Liver (tissue), 9 donors: Measurements from ENCODE around the gene JPH3. TPM values are rescaled to one million over a fixed set of nuclear protein-coding genes. Genes with fewer than 3 reads are reported as not detected.
A peak's percentile ranks its signal among the peaks of the same experiment; 100 is the strongest.

Experiments
- DNase-seq: peaks from one replicate; pipeline ENCODE4 v3.0.0-alpha.2; 2017; ENCODE audit warnings: low spot score
- H3K27ac ChIP-seq, 2 donors: one replicate each; pipeline ENCODE4 v1.7.0; 2013; ENCODE audit warnings: inconsistent platforms in 2 of 2, low read length in 2 of 2, control low read depth in 1 of 2, low read depth in 1 of 2, mild to moderate bottlenecking in 1 of 2
- H3K27me3 ChIP-seq, 4 donors: one replicate each; pipeline versions ENCODE4 v1.6.1 to v1.7.0; 2013; ENCODE audit warnings: low read length in 3 of 4, inconsistent platforms in 1 of 4, mild to moderate bottlenecking in 1 of 4, moderate library complexity in 1 of 4; ENCODE audit not compliant: control insufficient read depth in 4 of 4, insufficient read depth in 4 of 4
- H3K36me3 ChIP-seq, 4 donors: one replicate each; pipeline versions ENCODE4 v1.6.1 to v1.7.0; 2013; ENCODE audit warnings: low read length in 3 of 4, mild to moderate bottlenecking in 3 of 4, low read depth in 1 of 4, moderate library complexity in 1 of 4; ENCODE audit not compliant: control insufficient read depth in 4 of 4, insufficient read depth in 3 of 4
- H3K4me1 ChIP-seq, 4 donors: one replicate each; pipeline versions ENCODE4 v1.6.1 to v1.7.0; 2013; ENCODE audit warnings: low read length in 3 of 4, mild to moderate bottlenecking in 3 of 4, moderate library complexity in 1 of 4; ENCODE audit not compliant: control insufficient read depth in 4 of 4, insufficient read depth in 4 of 4
- H3K4me3 ChIP-seq, 3 donors: one replicate each; pipeline versions ENCODE4 v1.6.1 to v1.7.0; 2013; ENCODE audit warnings: low read length in 3 of 3, control low read depth in 1 of 3, low read depth in 1 of 3, mild to moderate bottlenecking in 1 of 3
- H3K9ac ChIP-seq, 2 donors: one replicate each; pipeline ENCODE4 v1.7.0; 2013; ENCODE audit warnings: low read length in 2 of 2, mild to moderate bottlenecking in 2 of 2, moderate library complexity in 2 of 2, control low read depth in 1 of 2, low read depth in 1 of 2
- H3K9me3 ChIP-seq, 4 donors: one replicate each; pipeline versions ENCODE4 v1.6.1 to v1.7.0; 2013; ENCODE audit warnings: low read length in 3 of 4; ENCODE audit not compliant: control insufficient read depth in 4 of 4
- ATF3 ChIP-seq: IDR thresholded peaks from 2 replicates; pipeline ENCODE4 v1.6.1; 2016; ENCODE audit warnings: antibody characterized with exemption
- CTCF ChIP-seq: fragments of 150-350 bp; IDR thresholded peaks from 2 replicates; pipeline ENCODE4 v1.5.1; 2017; ENCODE audit warnings: improper control_type of control experiment, low read depth, low read length; ENCODE audit not compliant: missing input control
- EGR1 ChIP-seq, 2 donors: IDR thresholded peaks; 2 replicates each; pipeline ENCODE4 v1.6.1; 2016 to 2018; ENCODE audit warnings: antibody characterized with exemption in 2 of 2, low read depth in 2 of 2
- FOXA1 ChIP-seq: IDR thresholded peaks from 2 replicates; pipeline ENCODE4 v1.6.1; 2016; ENCODE audit warnings: antibody characterized with exemption
- FOXA2 ChIP-seq: IDR thresholded peaks from 2 replicates; pipeline ENCODE4 v1.6.1; 2016; ENCODE audit warnings: antibody characterized with exemption
- GABPA ChIP-seq, 2 donors: IDR thresholded peaks in 1 of 2; conservative IDR thresholded peaks in 1 of 2; 2 replicates each; pipeline ENCODE4 v1.6.1; 2016; ENCODE audit warnings: antibody characterized with exemption in 2 of 2, mild to moderate bottlenecking in 1 of 2, moderate library complexity in 1 of 2
- HNF4A ChIP-seq, 2 donors: conservative IDR thresholded peaks; 2 replicates each; pipeline ENCODE4 v1.6.1; 2016; ENCODE audit warnings: antibody characterized with exemption in 2 of 2, mild to moderate bottlenecking in 2 of 2
- HNF4G ChIP-seq: IDR thresholded peaks from 2 replicates; pipeline ENCODE4 v1.6.1; 2016; ENCODE audit warnings: antibody characterized with exemption
- JUND ChIP-seq, 2 donors: IDR thresholded peaks; 2 replicates each; pipeline ENCODE4 v1.6.1; 2016; ENCODE audit warnings: antibody characterized with exemption in 2 of 2
- MAX ChIP-seq: IDR thresholded peaks from 2 replicates; pipeline ENCODE4 v1.6.1; 2016; ENCODE audit warnings: antibody characterized with exemption
- NR2F2 ChIP-seq: IDR thresholded peaks from 2 replicates; pipeline ENCODE4 v1.6.1; 2016; ENCODE audit warnings: antibody characterized with exemption
- RAD21 ChIP-seq, 2 donors: IDR thresholded peaks; 2 replicates each; pipeline ENCODE4 v1.6.1; 2016; ENCODE audit warnings: antibody characterized with exemption in 2 of 2, mild to moderate bottlenecking in 2 of 2
- REST ChIP-seq: IDR thresholded peaks from 2 replicates; pipeline ENCODE4 v1.6.1; 2016; ENCODE audit warnings: antibody characterized with exemption, mild to moderate bottlenecking
- RXRA ChIP-seq, 2 donors: IDR thresholded peaks; 2 replicates each; pipeline ENCODE4 v1.6.1; 2017 to 2018; ENCODE audit warnings: antibody characterized with exemption in 2 of 2, mild to moderate bottlenecking in 1 of 2
- SP1 ChIP-seq: IDR thresholded peaks from 2 replicates; pipeline ENCODE4 v1.6.1; 2018; ENCODE audit warnings: antibody characterized with exemption, mild to moderate bottlenecking
- TAF1 ChIP-seq: conservative IDR thresholded peaks from 2 replicates; pipeline ENCODE4 v1.6.1; 2016; ENCODE audit warnings: antibody characterized with exemption, mild to moderate bottlenecking
- YY1 ChIP-seq: IDR thresholded peaks from 2 replicates; pipeline ENCODE4 v1.6.1; 2016; ENCODE audit warnings: antibody characterized with exemption, mild to moderate bottlenecking
- ZBTB33 ChIP-seq: IDR thresholded peaks from 2 replicates; pipeline ENCODE4 v1.6.1; 2016; ENCODE audit warnings: antibody characterized with exemption
- WGBS: extraction: QIAGEN DNeasy Blood & Tissue Kit; methylation state at CpG from one replicate; pipeline ENCODE4 v1.1.7; 2013; 5-methylcytosine and 5-hydroxymethylcytosine counted together
- polyA plus RNA-seq, 2 donors: library from polyadenylated mRNA; stranded (reverse) in 1 of 2; unstranded in 1 of 2; fragments of 200-250 nt in 1 of 2; fragments of >200 nt in 1 of 2; fragmentation: Nextera tagmentation in 1 of 2; extraction: Ambion mirVana in 1 of 2; gene quantifications; one replicate each; pipeline versions ENCODE4 v1.2.1 to v1.2.3, GENCODE V29; 2013 to 2015
- total RNA-seq, 2 donors: library from RNA; depleted of rRNA; stranded (reverse); fragments of >200 nt; gene quantifications; one replicate each; pipeline ENCODE4 v1.2.3, GENCODE V29; 2014
- donor health status: healthy.
- donor health status: healthy.
- donor health status: healthy.
- donor health status: healthy.
- donor health status: healthy.

The JPH3 gene
- total and polyA plus RNA-seq, 4 donors = under 0.01 to 0.09 (median 0.04) TPM

- Histone ChIP-seq H3K4me1 (peaks cover 0 to 15% (median 10%) of the 10 kb centered on the region in 4 donors), H3K9ac (no peak overlapping the region), H3K36me3 (no peaks in the 10 kb centered on the region), H3K4me3 (no peak overlapping the region), H3K27me3 (no peaks in the 10 kb centered on the region), H3K9me3 (no peaks in the 10 kb centered on the region), H3K27ac (no peak overlapping the region)
- DNase-seq = no peak
- 86% methylated on average over 29 of the region's 29 CpGs for WGBS
- no peak for TF ChIP-seq SP1
- peak in 1 of 2 donors; percentile 10 for TF ChIP-seq RXRA (IDR thresholded peaks at IDR 0.05)
- TF ChIP-seq REST = no peak
- no peak for TF ChIP-seq RAD21 (IDR thresholded peaks at IDR 0.05)
- TF ChIP-seq YY1 = no peak
- no peak for TF ChIP-seq EGR1 (IDR thresholded peaks at IDR 0.05; ENCODE audit: low read depth in 2 of 2)
- no peak for TF ChIP-seq FOXA2
- TF ChIP-seq FOXA1 = no peak
Observed at GRCh38 chr16:87561200-87562105, 40.9 kb upstream of the JPH3 start.

- H3K27me3 ChIP-seq = no peaks in the 10 kb centered on the region
- TF ChIP-seq GABPA (IDR thresholded peaks at IDR 0.05 in 1 of 2, conservative IDR thresholded peaks at IDR 0.05 in 1 of 2) = no peak
- no peak for TF ChIP-seq MAX
- no peak for TF ChIP-seq EGR1 (IDR thresholded peaks at IDR 0.05; ENCODE audit: low read depth in 2 of 2)
- no peak for TF ChIP-seq CTCF
- TF ChIP-seq RXRA (IDR thresholded peaks at IDR 0.05) = no peak
- no peak for TF ChIP-seq RAD21 (IDR thresholded peaks at IDR 0.05)
- no peak for TF ChIP-seq JUND (IDR thresholded peaks at IDR 0.05)
- TF ChIP-seq FOXA2 = no peak
- no peak for TF ChIP-seq TAF1
- TF ChIP-seq SP1 = no peak
- TF ChIP-seq FOXA1 = no peak
- no peak for TF ChIP-seq HNF4G
- no peak for TF ChIP-seq ZBTB33
- TF ChIP-seq REST = no peak
- TF ChIP-seq ATF3 = no peak
- TF ChIP-seq NR2F2 = no peak
- no peak for TF ChIP-seq HNF4A (conservative IDR thresholded peaks at IDR 0.05)
- no peak for TF ChIP-seq YY1
Observed at GRCh38 chr16:87562201-87562600, 40.1 kb upstream of the JPH3 start.

More at GRCh38 chr16:87562201-87562600, 40.1 kb upstream of the JPH3 start:
- H3K9ac ChIP-seq = no peak overlapping the region
- no peak overlapping the region for H3K27ac ChIP-seq
- no peak overlapping the region for H3K4me3 ChIP-seq
- H3K36me3 ChIP-seq = no peaks in the 10 kb centered on the region
- WGBS = 80% methylated on average over 12 of the region's 12 CpGs
- no peaks in the 10 kb centered on the region for H3K9me3 ChIP-seq
- peaks cover 0 to 7% (median 3%) of the 10 kb centered on the region in 4 donors for H3K4me1 ChIP-seq
- DNase-seq = no peak
